ENCODE results near the gene CC2D1A.

Gene CC2D1A

DNA sequence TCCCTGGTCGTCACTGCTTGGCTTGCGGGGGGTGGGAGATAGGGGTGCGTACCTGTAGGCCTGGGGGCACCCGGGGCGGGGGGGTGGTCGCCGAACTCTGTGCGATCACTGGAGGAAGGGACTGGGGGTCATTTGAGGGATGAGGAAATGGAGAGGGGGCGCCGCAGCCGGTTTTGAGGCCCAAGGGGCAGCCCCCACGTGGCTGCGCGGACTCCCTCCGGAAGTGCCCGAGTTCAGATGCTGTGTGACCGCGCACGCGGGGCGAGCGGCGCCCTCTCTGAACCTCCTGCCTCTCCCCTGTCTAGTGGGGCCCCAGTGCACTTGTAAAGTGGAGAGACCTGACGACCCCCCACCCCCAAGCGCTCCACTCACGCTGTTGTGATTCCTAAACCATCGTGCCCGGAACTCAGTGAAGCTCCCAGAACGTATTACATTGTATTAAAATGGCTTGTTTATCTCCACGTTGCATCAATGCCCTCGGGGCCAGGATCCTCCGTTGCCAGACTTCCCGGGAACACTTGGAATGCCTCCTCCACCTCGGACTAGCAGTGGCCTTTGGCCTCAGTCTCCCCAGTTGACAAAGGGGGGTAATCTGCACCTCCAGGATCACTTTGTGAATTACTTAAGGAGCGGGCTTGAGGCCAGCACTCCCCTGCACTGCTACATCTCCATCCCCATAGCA lies 32.0 kb upstream of the CC2D1A start:
- FAIRE-seq (no peak), DNase-seq (ENCODE audit: insufficient read length, low spot score) (no peak)
- TF ChIP-seq PAX5 (IDR thresholded peaks at IDR 0.05; ENCODE audit: insufficient read depth, low read length, severe bottlenecking) (no peak), POU2F2 (IDR thresholded peaks at IDR 0.05; ENCODE audit: low read depth, low read length) (no peak), POLR2A (IDR thresholded peaks at IDR 0.05; ENCODE audit: low read depth, low read length) (no peak), POLR2AphosphoS5 (IDR thresholded peaks at IDR 0.05; ENCODE audit: low read depth, low read length) (no peak), TAF1 (IDR thresholded peaks at IDR 0.05; ENCODE audit: low read depth, low read length) (no peak), SPI1 (IDR thresholded peaks at IDR 0.05; ENCODE audit: low read depth, low read length) (no peak)

DNA sequence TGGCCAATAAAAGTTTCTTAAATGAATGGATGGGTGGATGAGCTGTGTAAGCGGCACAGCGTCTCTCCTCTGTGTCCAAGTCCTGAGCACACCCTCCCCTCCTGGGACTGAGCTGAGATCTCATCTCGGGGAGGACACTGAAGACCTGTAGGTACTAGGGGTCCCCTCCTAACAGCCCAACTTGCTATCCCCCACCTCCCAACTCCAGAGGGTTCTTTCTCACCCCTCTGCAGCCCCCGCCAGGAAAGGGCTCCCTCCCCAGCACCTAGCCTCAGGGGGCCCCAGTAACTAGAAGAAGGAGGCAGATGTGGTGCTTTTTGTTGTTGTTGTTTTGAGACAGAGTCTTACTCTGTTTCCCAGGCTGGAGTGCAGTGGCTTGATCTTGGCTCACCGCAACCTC lies 30.2 kb upstream of the CC2D1A start:
- no peak for DNase-seq (ENCODE audit: insufficient read length, low spot score)
- FAIRE-seq, result no peak
- TF ChIP-seq PAX5 (IDR thresholded peaks at IDR 0.05; ENCODE audit: insufficient read depth, low read length, severe bottlenecking), result no peak
- TF ChIP-seq TAF1 (IDR thresholded peaks at IDR 0.05; ENCODE audit: low read depth, low read length), result no peak
- TF ChIP-seq POU2F2 (IDR thresholded peaks at IDR 0.05; ENCODE audit: low read depth, low read length), result no peak
- TF ChIP-seq POLR2A (IDR thresholded peaks at IDR 0.05; ENCODE audit: low read depth, low read length), result no peak
- no peak for TF ChIP-seq SPI1 (IDR thresholded peaks at IDR 0.05; ENCODE audit: low read depth, low read length)
- no peak for TF ChIP-seq POLR2AphosphoS5 (IDR thresholded peaks at IDR 0.05; ENCODE audit: low read depth, low read length)

DNA sequence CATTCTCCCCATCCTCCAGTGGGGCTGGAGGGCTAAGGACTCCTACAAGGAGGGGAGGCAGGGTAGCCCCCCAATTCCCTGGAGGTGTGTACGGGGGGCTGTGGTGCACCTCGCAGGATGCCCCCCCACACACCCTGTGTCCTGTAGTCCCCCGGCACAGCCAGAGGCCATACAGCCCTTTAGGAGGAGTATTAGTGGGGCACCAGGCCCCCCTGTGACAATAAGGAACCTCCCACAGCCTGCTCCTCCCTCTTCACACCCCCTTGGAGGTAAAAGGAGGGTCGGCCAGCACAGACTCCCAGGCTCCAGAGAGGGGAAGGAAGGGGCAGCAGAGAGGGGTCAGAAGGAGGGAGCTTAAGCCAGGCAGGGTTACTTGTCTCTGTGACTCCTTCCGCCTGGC lies 29.2 kb upstream of the CC2D1A start, which contains the start of gene NANOS3:
Gene NANOS3 (plus strand): TSS at position 301 of the 400 bp plus-strand sequence. CDS start 115 bp downstream, outside the sequence.
- no peak for FAIRE-seq
- no peak for TF ChIP-seq POLR2AphosphoS5 (IDR thresholded peaks at IDR 0.05; ENCODE audit: low read depth, low read length)
- TF ChIP-seq PAX5 (IDR thresholded peaks at IDR 0.05; ENCODE audit: insufficient read depth, low read length, severe bottlenecking), result no peak
- no peak for TF ChIP-seq TAF1 (IDR thresholded peaks at IDR 0.05; ENCODE audit: low read depth, low read length)
- no peak for TF ChIP-seq POU2F2 (IDR thresholded peaks at IDR 0.05; ENCODE audit: low read depth, low read length)
- TF ChIP-seq POLR2A (IDR thresholded peaks at IDR 0.05; ENCODE audit: low read depth, low read length), result no peak
- TF ChIP-seq SPI1 (IDR thresholded peaks at IDR 0.05; ENCODE audit: low read depth, low read length), result no peak

DNA sequence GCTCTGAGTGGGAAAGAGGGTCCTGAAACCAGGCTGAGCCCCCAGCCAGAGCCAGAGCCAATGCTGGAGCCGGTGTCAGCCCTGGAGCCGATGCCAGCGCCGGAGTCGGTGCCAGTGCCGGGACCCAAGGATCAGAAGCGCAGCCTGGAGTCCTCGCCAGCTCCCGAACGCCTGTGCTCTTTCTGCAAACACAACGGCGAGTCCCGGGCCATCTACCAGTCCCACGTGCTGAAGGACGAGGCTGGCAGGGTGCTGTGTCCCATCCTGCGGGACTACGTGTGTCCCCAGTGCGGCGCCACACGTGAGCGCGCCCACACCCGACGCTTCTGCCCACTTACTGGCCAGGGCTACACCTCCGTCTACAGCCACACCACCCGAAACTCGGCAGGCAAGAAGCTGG lies 28.7 kb upstream of the CC2D1A start:
- TF ChIP-seq POLR2AphosphoS5 (IDR thresholded peaks at IDR 0.05; ENCODE audit: low read depth, low read length) (no peak), SPI1 (IDR thresholded peaks at IDR 0.05; ENCODE audit: low read depth, low read length) (no peak), TAF1 (IDR thresholded peaks at IDR 0.05; ENCODE audit: low read depth, low read length) (no peak), PAX5 (IDR thresholded peaks at IDR 0.05; ENCODE audit: insufficient read depth, low read length, severe bottlenecking) (no peak), POLR2A (IDR thresholded peaks at IDR 0.05; ENCODE audit: low read depth, low read length) (no peak)
- DNase-seq (ENCODE audit: insufficient read length, low spot score) (no peak), FAIRE-seq (no peak)

More for the DNA sequence above, 29.2 kb upstream of the CC2D1A start, which contains the start of gene NANOS3:
- DNase-seq (ENCODE audit: insufficient read length, low spot score), result no peak

DNA sequence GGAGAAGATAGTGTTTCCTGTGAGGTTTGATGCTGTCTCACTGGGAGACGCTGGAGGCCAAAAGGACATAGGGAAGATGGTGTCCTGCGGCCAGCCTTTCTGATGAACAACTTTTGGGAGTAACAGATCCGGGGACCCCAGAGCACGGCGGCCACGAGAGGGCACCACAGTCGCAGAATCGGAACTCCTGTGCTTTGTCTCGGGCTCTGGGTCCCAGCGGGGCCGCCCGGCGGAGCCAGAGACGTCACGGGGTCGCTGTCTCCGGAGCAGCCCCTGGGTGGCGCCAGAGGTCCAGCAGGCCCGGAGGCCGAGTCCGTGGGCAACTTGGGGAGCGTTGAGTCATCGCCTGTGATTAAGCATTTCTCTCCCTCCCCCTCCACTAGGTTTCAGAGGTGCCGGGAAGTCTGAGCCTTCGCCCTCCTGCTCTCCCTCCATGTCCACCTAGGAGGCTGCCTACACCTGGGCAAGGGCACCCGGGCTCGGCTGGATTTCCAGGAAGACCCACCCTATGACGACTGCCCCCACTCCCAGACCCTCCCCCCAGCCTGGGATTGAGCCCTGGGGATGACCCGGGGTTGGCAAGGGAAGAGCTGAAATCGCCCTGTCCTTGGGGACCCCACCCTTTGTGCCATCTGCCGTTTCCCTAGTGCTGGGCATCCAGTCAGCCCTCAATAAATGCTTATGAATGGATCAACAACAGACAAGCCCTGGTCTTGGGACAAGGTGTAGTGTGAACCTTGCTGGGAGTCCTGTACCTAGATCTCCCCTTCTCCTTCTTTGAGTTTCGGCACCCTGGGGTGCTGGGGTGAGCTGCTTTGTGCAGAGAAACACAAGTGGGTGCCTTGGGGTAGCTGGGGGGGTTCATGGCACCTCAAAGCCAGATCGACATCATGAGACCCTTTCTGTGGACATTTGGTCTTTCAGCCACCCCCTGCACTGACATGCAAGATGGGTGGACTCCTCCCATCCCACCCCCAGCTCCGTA lies 25.6 kb upstream of the CC2D1A start:
- DNase-seq (ENCODE audit: insufficient read length, low spot score), result peak; percentile 99
- peak; percentile 98 for FAIRE-seq
- TF ChIP-seq SPI1 (IDR thresholded peaks at IDR 0.05; ENCODE audit: low read depth, low read length) (no peak), PAX5 (IDR thresholded peaks at IDR 0.05; ENCODE audit: insufficient read depth, low read length, severe bottlenecking) (peak; percentile 71), POU2F2 (IDR thresholded peaks at IDR 0.05; ENCODE audit: low read depth, low read length) (peak; percentile 75; the same call in 1 of the 2 replicates), POLR2A (IDR thresholded peaks at IDR 0.05; ENCODE audit: low read depth, low read length) (no peak), TAF1 (IDR thresholded peaks at IDR 0.05; ENCODE audit: low read depth, low read length) (no peak), POLR2AphosphoS5 (IDR thresholded peaks at IDR 0.05; ENCODE audit: low read depth, low read length) (no peak)

DNA sequence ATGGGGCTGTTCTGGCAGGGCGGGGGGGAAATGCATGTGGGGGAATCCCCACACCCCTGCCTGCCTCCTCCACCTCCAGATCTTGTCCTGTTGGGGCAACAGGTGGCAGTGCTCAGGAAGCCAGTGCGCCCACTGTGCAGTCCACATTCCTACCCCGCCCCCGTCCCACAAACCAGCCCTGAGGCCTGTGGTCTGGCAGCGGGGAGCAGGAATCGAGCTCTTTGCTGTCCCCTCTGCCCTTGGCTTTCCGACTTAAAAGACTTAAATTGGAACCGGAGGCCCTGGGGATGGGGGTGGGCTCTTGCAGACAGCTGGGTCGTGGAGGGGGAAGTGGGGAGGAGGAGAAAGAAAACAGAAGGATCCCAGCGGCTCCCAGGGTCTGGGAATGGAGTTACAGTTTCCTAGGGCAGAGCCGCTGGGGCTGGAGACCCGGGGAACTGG lies 24.7 kb upstream of the CC2D1A start:
- FAIRE-seq (no peak), DNase-seq (ENCODE audit: insufficient read length, low spot score) (no peak)
- no peak for TF ChIP-seq POLR2AphosphoS5 (IDR thresholded peaks at IDR 0.05; ENCODE audit: low read depth, low read length)

DNA sequence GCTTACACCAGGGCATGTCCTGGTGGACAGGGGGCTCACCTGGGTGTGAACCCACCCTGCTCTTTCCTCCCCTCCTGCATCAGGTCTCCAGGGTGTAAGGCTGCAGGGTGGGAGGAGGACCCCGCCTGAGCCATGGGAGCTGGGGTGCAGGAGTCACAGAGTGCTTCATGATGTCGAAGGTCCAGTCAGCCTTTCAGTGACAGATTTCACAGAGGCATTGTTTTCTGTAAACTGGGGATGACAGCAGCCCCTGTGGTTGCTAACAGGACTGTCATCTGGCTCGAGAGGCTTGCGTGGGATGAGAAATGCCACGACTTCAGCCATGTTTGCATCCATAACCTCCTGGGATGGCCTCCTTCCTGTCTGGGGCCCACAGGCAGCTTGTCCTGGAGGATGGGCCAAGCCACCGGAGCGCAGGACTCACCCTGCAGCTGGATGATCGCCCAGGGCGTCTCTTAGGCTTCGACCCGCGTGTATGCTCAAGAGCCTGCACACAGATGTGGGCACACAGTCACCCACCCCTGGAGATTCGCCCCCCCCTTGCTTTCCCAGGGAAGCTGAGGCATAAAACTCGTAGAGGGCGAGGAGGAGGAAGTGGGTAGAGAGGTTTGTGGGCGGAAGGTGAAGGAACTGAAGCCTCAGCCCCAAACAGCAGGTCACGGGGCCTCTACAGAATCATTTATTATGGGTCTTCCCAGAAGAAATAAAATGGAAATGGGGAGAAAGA lies 24.1 kb upstream of the CC2D1A start:
- FAIRE-seq, result peak; percentile 89
- no peak for DNase-seq (ENCODE audit: insufficient read length, low spot score)
- TF ChIP-seq PAX5 (IDR thresholded peaks at IDR 0.05; ENCODE audit: insufficient read depth, low read length, severe bottlenecking), result no peak
- peak; percentile 80 for TF ChIP-seq SPI1 (IDR thresholded peaks at IDR 0.05; ENCODE audit: low read depth, low read length)

DNA sequence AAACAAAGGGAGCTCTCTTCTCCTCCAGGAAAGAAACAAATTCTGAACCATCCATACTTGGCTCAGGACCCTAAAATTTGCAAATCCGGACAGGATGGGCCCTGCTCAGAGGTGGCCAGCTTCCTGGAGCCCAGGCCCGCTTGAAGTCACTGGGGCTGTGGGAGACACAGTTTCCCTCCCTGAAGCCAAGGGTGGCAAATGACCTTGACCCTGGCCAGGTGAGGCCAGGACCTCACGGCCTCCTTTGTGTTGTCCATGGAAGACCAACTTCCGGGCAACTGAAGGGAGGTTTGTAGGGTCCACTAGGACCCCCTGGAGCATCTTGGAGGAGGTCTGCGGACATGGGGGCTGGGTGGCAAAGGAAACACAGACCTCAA lies 23.6 kb upstream of the CC2D1A start:
- TF ChIP-seq TAF1 (IDR thresholded peaks at IDR 0.05; ENCODE audit: low read depth, low read length) (no peak), SPI1 (IDR thresholded peaks at IDR 0.05; ENCODE audit: low read depth, low read length) (no peak), POLR2A (IDR thresholded peaks at IDR 0.05; ENCODE audit: low read depth, low read length) (no peak), POU2F2 (IDR thresholded peaks at IDR 0.05; ENCODE audit: low read depth, low read length) (no peak), PAX5 (IDR thresholded peaks at IDR 0.05; ENCODE audit: insufficient read depth, low read length, severe bottlenecking) (no peak), POLR2AphosphoS5 (IDR thresholded peaks at IDR 0.05; ENCODE audit: low read depth, low read length) (no peak)
- DNase-seq (ENCODE audit: insufficient read length, low spot score) (no peak), FAIRE-seq (peak; percentile 64)

DNA sequence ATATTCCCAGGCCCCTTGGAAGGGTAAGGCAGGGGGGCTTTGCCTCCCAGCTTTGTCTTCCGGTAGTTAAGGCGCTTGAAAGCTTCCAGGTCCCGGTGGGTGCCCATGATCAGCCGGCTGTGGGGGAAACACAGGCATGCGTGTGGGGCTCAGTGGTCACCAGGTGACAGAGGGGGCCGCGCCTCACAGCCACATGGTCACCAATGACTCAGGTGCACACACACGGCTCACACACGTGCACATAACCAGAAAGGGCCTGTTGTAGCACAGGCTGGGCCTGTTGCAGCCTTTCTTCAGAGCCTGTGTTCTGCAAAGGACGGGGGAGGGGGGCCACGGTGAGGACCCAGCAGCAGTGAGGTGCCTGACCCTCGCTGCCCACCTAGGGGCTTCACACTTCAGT lies 23.2 kb upstream of the CC2D1A start:
- FAIRE-seq, result no peak
- no peak for DNase-seq (ENCODE audit: insufficient read length, low spot score)
- TF ChIP-seq PAX5 (IDR thresholded peaks at IDR 0.05; ENCODE audit: insufficient read depth, low read length, severe bottlenecking) (no peak), TAF1 (IDR thresholded peaks at IDR 0.05; ENCODE audit: low read depth, low read length) (no peak), POLR2AphosphoS5 (IDR thresholded peaks at IDR 0.05; ENCODE audit: low read depth, low read length) (no peak), SPI1 (IDR thresholded peaks at IDR 0.05; ENCODE audit: low read depth, low read length) (no peak), POU2F2 (IDR thresholded peaks at IDR 0.05; ENCODE audit: low read depth, low read length) (no peak), POLR2A (IDR thresholded peaks at IDR 0.05; ENCODE audit: low read depth, low read length) (no peak)
